Suppressor macrophage treated with lipopolysaccharide for 1 hour (primary cell): ENCODE measurements around the gene PAOX.
A peak's percentile ranks its signal among the peaks of the same experiment; 100 is the strongest.

Experiments used
- DNase-seq, 3 donors: peaks; one replicate each; pipeline ENCODE4 v3.0.0-alpha.2; 2020 to 2022

The PAOX gene

GRCh38 chr10:133379152-133379800, at the start of gene PAOX:
PAOX (plus strand) TSS chr10:133379262; CDS start chr10:133379317, 55 bp downstream.
- DNase-seq: peak; percentile 71 to 91 (median 78)

- peak; percentile 88 to 95 (median 92) for DNase-seq
Measured at GRCh38 chr10:133329491-133330202, 49.4 kb upstream of the PAOX start.

- DNase-seq: no peak
Measured at GRCh38 chr10:133332936-133333699, 45.9 kb upstream of the PAOX start.

- no peak for DNase-seq
Measured at GRCh38 chr10:133334503-133335245, 44.4 kb upstream of the PAOX start.

- DNase-seq: peak; percentile 62 to 66 (median 66)
Measured at GRCh38 chr10:133335246-133336117, 43.6 kb upstream of the PAOX start.

- no peak for DNase-seq
Measured at GRCh38 chr10:133336118-133336576, 42.9 kb upstream of the PAOX start.

GRCh38 chr10:133336577-133337369, 42.3 kb upstream of the PAOX start, which contains the start of gene CALY:
CALY (minus strand) TSS chr10:133336896; CDS start chr10:133328989, 7,907 bp downstream.
- DNase-seq: peak in 2 of 3 donors; percentile 20 to 33

GRCh38 chr10:133337370-133337725, 41.7 kb upstream of the PAOX start:
- no peak for DNase-seq

GRCh38 chr10:133338080-133339071, 40.7 kb upstream of the PAOX start:
- no peak for DNase-seq

GRCh38 chr10:133339708-133340380, 39.2 kb upstream of the PAOX start:
- DNase-seq: no peak

GRCh38 chr10:133341983-133342382, 37.1 kb upstream of the PAOX start:
- DNase-seq: no peak

GRCh38 chr10:133342942-133343341, 36.1 kb upstream of the PAOX start:
- DNase-seq: no peak

- no peak for DNase-seq
Measured at GRCh38 chr10:133343558-133343957, 35.5 kb upstream of the PAOX start.

GRCh38 chr10:133344236-133344635, 34.8 kb upstream of the PAOX start:
- no peak for DNase-seq

GRCh38 chr10:133346413-133346812, 32.6 kb upstream of the PAOX start:
- no peak for DNase-seq

- no peak for DNase-seq
Measured at GRCh38 chr10:133347710-133348517, 31.1 kb upstream of the PAOX start.

GRCh38 chr10:133349160-133349568, 29.9 kb upstream of the PAOX start:
- no peak for DNase-seq

- DNase-seq: no peak
Measured at GRCh38 chr10:133349577-133350011, 29.5 kb upstream of the PAOX start.
